ENCODE results near the gene AOPEP.

Gene AOPEP

GRCh38 chr9:94719878-94720277 is 6.6 kb upstream of the AOPEP start:
- DNase-seq = no peak

DNA sequence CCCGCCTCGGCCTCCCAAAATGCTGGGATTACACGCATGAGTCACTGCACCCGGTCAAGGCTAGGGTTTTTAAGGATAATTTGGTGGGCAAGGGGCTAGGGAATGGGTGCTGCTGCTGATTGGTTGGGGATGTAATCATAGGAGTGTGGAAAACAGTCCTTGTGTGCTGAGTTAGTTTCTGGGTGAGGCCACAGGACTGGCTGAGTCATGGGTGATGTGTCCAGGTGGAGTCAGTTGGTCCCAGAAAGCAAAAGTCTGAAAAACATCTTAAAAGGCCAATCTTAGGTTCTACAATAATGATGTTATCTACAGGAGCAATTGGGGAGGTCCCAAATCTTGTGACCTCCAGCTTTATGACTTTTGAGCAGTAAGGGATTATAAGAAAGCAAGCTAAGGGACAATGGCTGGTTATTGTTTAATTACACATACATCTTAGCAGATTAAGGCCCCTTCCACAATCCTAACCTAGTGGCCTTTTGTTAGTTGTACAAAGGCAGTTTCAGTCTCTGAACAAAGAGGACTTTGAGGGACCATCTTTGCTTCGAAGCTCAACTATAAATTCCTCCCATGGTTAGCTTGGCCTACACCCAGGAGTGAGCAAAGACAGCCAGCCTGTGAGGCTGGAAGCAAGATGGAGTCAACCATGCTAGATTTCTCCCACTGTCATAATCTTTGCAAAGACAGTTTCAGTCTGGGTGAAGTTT is 5.5 kb upstream of the AOPEP start:
- DNase-seq = no peak

- no peak for DNase-seq
These were observed 4.7 kb upstream of the AOPEP start for GRCh38 chr9:94721754-94722153.

GRCh38 chr9:94725293-94725692 is 1.2 kb upstream of the AOPEP start:
- DNase-seq = no peak

GRCh38 chr9:94728719-94729118 is 2.2 kb downstream of the AOPEP start:
- DNase-seq = no peak

GRCh38 chr9:94729199-94729598 is 2.7 kb downstream of the AOPEP start:
- peak in 1 of 2 experiments; percentile 5 for DNase-seq

GRCh38 chr9:94734054-94734754 is 7.7 kb downstream of the AOPEP start:
- DNase-seq = no peak

DNA sequence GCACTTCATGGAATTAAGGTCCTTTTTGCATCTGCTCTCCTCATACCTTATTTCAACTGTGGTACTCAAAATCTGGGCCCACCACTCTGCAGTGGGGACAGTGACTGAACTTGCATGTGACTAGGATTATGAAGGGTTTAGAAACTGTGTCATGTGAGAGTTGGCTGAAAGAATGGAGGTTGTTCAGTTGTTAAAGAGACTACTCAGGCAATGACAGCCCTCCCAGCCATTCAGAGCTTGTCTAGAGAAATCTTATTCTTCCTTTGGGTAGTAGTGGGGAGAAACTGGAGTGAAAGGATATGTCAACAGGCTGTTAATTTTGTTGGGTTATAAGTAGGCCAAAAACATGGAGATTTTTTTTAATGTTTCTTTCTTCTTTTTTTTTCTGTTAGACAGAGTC is 10.3 kb downstream of the AOPEP start:
- DNase-seq = no peak

- DNase-seq = no peak
These were observed 13.8 kb downstream of the AOPEP start for GRCh38 chr9:94740145-94740840.

DNA sequence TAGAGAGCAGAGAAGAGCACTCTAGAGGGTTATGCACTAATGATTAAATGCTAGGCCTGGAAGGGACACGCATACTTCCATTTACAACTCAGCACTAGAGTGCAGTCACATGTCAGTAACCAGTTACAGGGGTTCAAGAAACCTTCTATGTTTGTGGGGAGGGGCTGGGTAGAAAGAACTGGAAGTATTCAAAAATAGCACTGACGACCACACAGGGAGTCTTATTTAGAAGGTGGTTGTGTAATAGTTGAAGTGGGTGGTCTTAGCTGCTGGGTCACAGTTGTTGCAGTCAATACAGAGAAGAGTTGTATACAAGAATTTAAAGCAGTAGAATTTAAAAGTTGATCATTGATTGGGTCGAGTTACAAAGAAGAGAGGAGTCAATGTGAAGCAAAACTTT is 15.4 kb downstream of the AOPEP start:
- no peak for DNase-seq

- DNase-seq = no peak
These were observed 16.8 kb downstream of the AOPEP start for GRCh38 chr9:94743035-94743954.

DNA sequence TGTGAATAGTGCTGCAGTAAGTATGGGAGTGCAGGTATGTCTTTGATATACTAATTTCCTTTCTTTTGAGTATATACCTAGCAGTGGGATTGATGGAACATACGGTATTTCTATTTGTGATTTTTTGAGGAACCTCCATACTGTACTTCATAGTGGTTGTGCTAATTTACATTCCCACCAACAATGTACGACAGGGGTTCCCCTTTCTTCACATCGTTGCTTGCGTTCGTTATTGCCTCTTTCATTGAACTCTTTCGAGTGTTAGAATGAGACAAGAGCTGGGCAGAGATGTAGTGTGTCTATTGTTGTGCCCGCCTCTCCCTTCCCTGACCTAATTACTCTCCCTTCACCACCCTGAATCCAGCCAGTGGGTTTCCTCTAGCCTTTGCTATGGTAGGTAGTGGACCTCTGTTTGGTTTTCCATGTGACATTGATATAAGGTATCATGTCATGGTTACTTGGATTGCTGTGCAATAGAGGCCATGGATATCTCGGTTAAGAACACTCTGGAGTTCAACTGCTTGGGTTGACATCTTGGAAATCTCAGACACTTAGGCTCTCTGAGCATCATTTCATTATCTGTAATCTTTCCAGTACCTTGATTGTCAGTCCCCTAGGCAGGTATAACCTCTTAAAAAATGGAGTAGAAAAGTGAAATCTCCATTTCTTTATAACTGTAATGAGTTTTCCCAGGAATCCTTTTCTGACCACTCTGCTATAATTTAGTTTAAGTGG is 19.5 kb downstream of the AOPEP start:
- DNase-seq = no peak

- no peak for DNase-seq
These were observed 20.3 kb downstream of the AOPEP start for GRCh38 chr9:94746541-94747370.

GRCh38 chr9:94754976-94755475 is 28.5 kb downstream of the AOPEP start:
- DNase-seq = no peak

DNA sequence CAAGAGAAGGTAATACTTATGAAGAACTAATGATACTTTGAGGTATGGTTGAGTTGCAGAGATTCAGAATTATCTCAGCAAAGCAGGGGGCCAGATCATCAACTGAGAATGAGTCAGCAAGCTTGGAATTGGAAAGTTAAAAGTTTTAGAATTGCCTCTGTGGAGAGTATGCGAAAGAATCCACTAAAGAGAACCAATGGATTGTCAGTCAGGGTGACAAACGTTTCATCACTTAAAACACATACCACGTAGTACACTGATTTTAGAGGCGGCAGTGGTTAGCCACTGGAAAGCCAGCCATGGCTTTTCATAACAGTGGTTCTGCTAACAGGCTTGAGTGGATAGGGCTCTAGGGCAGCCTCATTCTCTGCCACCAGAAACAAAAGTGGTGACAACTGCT is 30.7 kb downstream of the AOPEP start:
- no peak for DNase-seq

DNA sequence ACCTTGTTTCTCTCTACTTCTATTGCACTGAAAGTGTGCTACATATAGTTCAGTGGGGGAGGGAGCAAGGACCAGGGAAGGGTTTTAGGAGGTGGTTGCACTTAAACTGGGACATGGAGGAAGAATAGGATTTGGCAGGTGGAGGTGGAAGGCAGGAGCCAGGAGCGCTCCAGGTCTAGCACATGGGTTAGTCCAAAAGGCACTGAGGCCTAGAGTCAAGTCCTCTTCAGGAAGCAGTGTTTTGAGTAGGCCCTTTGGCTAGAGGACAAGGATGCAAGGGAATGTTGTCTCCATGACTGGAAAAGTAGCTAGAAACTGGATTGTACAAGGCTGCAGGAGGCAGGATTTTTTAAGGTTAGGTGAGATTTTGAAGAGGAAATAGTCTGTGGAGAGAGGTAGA is 31.5 kb downstream of the AOPEP start:
- DNase-seq = no peak

GRCh38 chr9:94758880-94759279 is 32.4 kb downstream of the AOPEP start:
- no peak for DNase-seq

DNA sequence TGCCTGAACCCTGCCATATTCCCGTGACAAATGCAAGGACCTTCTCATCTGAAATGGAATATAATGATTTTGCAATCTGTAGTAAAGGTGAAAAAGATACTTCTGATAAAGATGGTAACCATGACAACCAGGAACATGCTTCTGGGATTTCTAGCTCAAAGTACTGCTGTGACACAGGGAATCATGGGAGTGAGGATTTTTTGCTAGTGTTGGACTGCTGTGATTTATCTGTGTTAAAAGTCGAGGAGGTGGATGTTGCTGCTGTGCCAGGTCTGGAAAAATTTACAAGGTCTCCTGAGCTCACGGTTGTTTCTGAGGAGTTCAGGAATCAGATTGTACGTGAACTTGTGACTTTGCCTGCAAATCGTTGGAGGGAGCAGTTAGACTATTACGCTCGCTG is 33.5 kb downstream of the AOPEP start:
- DNase-seq = no peak

GRCh38 chr9:94760660-94761059 is 34.2 kb downstream of the AOPEP start:
- no peak for DNase-seq

DNA sequence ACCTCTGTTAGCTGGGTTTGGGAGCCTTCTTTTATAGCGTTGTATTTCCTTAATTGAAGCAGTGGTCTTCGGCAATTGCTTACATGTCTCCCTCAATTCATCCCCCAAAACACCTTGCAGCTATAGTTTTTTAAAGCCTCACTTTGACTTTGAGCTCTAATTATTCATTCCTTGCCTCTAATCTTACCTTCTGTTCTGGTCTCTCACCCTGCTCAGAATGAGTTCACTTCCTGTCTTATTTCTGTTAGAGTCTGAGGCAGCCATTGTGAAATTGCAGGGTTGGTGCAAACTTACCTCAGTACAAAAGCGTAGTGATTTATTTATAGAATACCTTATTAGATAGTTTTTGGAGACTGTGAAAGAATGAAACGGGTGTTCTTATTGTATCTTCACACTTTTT is 35.0 kb downstream of the AOPEP start:
- no peak for DNase-seq
